IPS DF 4.7 (cell line): ENCODE results near the gene SEMA4D.

ENCODE experiments used
- DNase-seq: peaks from one replicate; pipeline ENCODE4 v3.0.0-alpha.2; 2013; ENCODE audit warnings: low spot score; ENCODE audit errors: extremely low read depth

SEMA4D gene

DNA sequence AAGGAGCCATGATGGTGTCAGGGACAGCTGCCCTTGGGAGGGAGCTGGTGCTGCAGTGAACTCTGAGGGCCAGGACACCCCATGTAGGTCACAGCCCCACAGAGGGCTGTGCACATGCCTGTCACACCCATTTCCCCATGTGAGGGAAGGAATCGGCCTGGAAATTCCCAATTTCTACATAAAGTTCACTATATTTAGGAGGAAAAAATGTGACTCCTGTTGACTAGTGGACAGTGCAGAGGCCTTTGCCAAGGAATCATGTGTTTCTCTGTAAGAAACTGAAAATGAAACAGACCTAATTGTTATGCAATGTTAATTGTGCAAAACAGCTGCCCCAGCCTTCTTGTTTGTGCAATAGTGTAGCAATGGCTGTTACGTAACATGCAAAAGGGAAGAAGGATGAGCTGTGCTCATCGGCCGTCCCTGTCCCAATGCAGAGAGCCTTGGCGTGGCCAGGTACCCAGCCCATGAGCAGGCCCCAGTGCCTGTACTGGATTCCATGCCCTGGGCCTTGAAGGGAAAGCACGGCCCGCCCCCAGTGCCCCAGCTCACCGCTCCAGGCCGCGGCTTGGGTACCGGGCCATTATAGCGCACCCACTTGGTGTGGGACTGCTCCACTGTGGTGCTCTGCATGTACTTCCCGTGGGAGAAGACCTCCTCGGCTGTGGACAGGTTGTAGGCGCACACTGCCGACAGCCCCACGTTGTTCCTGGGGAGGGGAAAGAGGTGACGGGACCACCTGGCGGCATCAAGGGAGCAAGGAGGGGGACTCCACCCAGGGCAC, 109.6 kb downstream of the SEMA4D start:
- no peak for DNase-seq

DNA sequence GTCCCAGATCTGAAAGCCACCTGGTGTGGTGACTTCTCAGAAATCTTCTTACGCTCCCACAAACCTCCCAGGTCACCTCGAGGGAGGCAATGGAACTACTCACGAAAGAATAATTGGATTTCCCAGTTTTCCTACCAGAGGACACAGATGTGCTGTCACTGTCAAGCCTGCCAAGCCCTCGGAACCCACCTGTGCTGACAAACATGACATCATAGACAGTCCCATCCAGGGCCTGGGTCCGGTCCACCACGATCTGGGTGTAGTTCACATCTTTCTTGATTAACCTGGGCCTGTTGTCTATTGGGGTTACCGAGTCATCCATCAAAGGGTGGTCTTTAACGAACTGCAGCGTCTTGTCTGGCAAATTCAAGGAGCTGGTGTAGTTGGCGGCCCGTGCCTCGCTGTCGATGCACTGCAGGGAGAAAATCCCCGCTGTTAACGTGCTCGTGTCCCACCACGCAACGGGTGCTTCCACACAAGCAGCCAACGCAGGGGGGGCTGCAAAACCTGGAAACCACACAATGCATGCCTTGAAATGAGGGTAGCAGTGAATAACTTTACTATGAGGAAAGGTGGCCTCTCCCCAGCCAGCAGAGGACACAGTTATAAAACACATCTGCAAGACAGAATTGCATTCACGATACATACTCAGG, 110.6 kb downstream of the SEMA4D start:
- DNase-seq, result no peak

GRCh38 chr9:89386797-89387196, 111.1 kb downstream of the SEMA4D start:
- DNase-seq, result no peak

- DNase-seq, result no peak
Observed at GRCh38 chr9:89386206-89386605, 111.7 kb downstream of the SEMA4D start.

GRCh38 chr9:89384783-89385182, 113.1 kb downstream of the SEMA4D start:
- DNase-seq, result no peak

- DNase-seq, result no peak
Observed at GRCh38 chr9:89383721-89384300, 114.1 kb downstream of the SEMA4D start.

- DNase-seq, result no peak
Observed at GRCh38 chr9:89383030-89383720, 114.7 kb downstream of the SEMA4D start.

DNA sequence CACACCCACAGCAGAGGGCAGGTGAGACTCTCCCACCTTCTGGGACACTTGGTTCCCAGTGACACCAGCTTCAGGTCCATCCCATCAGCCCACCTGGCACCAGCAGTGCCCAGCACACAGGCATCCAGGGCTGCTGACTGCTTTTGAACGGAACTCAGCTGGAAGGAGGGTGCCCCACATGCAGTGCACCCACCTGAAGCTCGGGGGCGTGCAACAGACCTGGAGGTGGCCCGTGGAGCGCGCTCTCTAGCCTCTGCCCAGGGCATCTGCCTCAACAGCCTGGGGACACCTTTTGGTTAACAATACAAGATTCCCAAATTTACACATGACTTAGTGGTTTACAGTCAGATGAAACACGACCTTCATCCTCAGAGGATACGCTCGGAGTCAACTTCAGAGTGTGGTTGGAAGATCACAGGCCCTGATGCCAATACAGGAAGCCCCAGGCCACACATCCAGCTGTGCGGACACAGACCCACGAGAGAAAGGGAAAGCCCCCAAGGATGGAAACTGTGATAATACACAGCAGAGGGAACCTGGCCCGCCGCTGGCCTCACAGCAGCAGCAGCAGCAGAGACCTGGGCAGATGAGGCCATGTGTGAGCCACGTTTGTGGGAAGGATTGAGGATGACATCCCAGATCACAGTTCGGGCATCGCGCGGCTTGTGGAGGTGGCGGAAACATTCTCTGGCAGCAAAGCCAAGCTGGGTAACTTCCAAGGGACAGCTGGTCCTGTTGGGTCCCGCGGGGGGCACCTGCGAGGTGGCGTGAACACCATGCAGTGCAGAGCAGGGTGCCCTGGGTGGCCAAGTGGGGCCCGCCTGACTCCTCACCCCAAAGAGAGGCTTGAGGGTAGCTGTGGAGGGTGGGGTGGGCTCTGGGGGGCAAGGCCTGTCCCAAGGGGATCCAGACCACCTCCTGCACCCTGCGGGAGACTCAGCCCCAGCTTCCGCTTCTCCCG, 115.6 kb downstream of the SEMA4D start:
- DNase-seq, result no peak

DNA sequence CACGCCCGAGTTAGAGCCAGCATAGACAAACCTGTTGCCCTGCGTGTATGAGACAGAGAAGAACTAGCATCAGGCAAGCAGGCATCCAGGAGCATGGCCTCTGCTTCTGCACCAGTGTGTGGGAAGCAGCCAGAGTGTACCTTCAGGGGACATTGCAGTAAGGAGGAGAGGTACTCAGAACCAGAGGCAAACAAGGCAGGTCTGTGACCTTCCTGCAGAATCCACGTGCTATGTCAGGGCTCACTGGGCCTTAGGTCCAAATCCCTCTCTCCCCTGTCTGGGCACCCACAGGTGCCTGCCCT, 116.7 kb downstream of the SEMA4D start:
- no peak for DNase-seq

- DNase-seq, result no peak
Observed at GRCh38 chr9:89380437-89381307, 117.2 kb downstream of the SEMA4D start.

DNA sequence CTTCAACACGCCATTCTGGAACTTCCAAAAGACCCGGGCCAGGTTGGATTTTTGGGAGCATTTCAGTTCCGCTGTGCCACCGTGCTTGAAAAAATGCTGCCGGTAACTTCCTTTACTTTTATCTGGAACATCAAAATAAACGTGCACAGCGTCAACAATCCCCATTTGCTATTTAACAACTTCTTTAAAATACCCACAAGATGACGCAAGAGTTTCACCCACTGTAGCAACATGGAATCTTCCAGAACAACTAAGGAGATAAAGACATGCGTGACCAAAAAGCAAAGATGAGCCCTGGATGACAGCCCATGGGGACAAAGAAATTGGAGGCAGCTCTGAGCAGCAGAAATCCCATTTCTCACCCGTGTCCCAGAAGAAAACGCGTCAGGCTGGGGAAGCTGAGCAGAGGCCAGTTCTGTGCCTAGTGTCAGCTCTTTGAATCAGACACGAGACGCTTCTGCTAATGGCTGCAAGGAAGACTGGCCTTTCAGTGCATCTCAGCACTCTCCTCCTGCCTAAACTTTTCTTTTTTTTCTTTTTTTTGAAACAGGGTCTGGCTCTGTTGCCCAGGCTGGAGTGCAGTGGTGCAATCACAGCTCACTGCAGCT, 118.3 kb downstream of the SEMA4D start:
- no peak for DNase-seq

DNA sequence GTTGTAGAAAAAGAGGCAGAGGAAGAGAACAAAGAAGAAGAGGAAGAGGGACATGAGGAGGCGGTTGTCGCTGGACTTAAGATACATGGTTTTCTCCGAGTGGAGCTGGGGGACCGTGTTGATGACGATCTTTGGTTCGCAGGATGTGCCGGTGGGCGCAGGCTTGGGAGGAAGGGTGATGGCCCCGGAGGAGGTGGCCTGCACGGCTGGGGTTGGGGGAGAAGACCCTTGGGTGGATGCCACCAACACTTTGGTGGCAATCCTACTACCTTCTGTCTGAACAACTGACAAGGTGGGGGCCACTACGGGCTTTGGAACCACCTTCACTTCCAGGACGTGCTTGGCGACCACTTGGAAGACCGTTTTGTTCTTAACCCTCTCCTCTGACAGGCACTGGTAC, 118.9 kb downstream of the SEMA4D start:
- DNase-seq, result no peak

- DNase-seq, result no peak
Observed at GRCh38 chr9:89378541-89378940, 119.4 kb downstream of the SEMA4D start.

- no peak for DNase-seq
Observed at GRCh38 chr9:89377411-89377810, 120.5 kb downstream of the SEMA4D start.

- DNase-seq, result no peak
Observed at GRCh38 chr9:89376741-89377351, 121.1 kb downstream of the SEMA4D start.

DNA sequence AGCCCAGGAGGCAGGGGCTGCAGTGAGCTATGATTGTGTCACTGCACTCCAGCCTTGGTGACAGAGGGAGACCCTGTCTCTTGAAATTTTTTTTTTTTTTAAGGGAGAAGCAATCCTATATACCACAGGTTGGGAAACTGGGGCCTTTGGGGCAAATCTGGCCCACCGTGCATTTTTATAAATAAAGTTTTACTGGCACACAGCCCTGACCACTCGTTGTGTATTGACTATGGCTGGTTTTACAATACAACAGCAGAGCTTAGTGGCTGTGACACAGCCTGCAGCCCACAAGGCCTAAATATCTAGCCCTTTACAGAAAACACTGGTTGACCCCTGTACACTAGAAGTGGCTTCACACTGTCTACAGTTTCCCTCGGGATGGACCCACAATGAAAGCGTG, 121.6 kb downstream of the SEMA4D start:
- no peak for DNase-seq

- DNase-seq, result no peak
Observed at GRCh38 chr9:89375191-89375760, 122.6 kb downstream of the SEMA4D start.

- DNase-seq, result no peak
Observed at GRCh38 chr9:89374176-89374575, 123.7 kb downstream of the SEMA4D start.

DNA sequence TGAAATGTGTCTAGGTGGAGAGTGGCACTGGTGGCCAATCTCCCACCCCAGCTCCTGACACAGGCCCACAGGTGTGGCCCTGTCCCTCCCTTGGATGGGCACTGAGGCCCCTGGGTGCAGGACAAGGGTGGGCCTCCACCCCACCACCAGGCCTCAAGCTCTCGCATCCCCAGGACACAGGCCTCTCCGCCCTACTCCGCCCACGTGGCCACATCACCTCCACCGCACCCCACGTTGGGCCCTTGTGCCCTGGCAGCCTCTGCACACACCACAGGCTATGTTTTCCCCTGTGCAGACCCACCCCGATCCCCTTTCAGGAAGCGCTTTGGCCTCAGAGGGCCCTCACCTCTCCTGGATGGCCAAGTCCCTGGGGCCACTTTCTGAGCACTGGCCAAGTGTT, 124.9 kb downstream of the SEMA4D start:
- no peak for DNase-seq
